HG02970 (cell line): ENCODE measurements around the gene MIEN1.
"Not testable (repeated sequence)": the region's sequence is repeated elsewhere in the genome, so short reads cannot be mapped to it uniquely, and the experiment has no call there.

Experiments
- ATAC-seq: cut with Tn5 transposase; IDR thresholded peaks from one replicate; pipeline ENCODE4 v1.9.1; 2021; ENCODE audit warnings: mild to moderate bottlenecking, moderate library complexity, moderate number of reproducible peaks; ENCODE audit not compliant: unreplicated experiment, low FRiP score

Gene MIEN1

DNA sequence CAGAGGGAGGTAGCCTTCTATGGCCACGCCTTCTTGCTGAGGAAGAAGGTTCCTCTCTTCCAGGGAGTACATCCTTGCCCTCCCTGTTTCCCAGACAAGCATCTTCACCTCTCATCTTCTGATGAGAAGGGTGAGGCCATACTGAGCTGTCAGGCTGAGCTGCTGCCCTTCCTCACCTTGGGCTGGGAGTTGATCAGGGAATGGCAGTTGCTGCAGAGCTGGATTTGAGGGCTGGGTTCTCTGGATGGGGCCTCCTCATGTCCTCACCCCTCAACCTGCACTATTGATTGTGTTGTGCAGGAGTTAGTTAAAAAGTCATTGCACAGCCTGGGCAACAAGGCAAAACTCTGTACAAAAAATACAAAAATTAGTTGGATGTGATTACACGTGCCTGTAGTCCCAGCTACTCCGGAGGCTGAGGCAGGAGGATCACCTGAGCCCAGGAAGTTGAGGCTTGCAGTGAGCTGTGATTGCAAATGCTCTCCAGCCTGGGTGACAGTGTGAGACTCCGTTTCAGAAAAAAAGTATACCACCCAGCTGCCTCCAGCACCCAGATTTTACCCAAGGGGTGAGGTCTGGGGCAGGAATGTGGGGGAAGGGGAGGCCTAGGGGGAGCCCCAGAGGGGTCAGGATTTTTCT lies 28.4 kb downstream of the MIEN1 start:
- ATAC-seq, result no peak

DNA sequence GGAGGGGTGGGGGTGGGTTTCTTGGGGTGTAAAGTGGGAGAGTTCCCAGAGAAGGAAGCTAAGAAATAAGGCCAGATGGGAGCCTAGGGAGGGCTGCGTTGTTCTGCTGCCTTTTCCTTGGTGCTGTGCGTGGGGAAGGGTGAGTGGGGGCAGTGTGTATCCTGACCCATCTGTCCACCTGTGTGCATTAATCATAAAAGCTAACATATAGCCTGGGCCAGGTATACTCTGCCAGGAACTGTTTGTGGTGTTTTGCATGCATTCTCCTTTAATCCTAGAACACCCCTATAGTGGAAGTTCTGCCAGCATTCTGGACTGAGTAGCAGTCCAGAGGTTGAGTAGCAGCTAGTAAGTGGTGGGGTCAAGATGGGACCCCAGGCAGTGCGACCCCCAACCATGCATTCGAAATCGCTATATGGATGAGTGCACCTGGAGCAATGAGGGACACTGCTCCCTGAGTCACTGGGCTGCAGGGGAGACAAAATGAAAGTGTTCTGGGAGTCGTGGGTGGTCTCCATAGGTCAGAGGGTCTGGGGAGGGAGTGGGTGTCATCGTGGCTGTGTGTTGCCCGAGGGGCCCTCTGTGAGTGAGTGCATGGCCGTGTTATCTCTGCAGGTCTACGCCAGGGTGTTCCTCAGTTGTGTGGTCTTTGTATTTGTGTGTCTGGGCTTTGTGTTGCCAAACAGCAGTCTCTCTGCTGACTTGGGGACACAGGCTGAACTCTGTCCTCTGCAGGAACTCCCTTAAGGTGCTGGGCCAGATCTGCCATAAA lies 29.1 kb downstream of the MIEN1 start:
- ATAC-seq, result no peak

DNA sequence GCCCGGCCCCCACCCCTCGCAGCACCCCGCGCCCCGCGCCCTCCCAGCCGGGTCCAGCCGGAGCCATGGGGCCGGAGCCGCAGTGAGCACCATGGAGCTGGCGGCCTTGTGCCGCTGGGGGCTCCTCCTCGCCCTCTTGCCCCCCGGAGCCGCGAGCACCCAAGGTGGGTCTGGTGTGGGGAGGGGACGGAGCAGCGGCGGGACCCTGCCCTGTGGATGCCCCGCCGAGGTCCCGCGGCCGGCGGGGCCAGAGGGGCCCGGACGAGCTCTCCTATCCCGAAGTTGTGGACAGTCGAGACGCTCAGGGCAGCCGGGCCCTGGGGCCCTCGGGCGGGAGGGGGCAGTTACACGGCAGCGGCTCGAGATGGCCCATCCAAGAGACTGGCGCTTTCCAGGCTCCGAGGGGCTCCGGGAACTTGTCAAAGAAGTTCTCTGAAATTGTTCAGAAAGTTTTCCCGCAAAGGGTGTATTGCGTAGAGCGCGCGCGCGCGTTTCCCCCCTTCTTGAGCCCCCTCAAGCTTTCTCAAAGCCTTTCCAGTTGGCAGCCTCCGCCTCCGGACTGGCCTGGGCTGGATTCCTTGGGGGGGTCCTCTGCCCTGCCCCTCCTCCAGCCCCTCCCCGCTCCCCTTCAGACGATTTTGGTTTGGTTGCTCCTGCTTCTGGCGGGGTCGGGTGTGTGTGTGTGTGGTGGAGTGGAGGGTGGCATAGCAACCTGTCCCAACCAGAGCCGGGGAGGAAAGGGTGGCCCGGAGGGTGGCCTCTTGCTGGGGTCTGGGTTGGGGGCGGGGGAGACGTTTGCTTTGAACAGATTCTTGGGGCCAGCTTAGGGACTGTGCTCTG lies 30.0 kb downstream of the MIEN1 start:
- ATAC-seq, result no peak

DNA sequence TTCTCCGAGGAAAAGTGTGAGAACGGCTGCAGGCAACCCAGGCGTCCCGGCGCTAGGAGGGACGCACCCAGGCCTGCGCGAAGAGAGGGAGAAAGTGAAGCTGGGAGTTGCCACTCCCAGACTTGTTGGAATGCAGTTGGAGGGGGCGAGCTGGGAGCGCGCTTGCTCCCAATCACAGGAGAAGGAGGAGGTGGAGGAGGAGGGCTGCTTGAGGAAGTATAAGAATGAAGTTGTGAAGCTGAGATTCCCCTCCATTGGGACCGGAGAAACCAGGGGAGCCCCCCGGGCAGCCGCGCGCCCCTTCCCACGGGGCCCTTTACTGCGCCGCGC lies 30.5 kb downstream of the MIEN1 start, which contains the start of gene ERBB2:
Gene ERBB2, plus strand, starts transcription at position 247 of the 330 bp plus-strand sequence. CDS start 175 bp downstream, outside the sequence.
- no peak for ATAC-seq

DNA sequence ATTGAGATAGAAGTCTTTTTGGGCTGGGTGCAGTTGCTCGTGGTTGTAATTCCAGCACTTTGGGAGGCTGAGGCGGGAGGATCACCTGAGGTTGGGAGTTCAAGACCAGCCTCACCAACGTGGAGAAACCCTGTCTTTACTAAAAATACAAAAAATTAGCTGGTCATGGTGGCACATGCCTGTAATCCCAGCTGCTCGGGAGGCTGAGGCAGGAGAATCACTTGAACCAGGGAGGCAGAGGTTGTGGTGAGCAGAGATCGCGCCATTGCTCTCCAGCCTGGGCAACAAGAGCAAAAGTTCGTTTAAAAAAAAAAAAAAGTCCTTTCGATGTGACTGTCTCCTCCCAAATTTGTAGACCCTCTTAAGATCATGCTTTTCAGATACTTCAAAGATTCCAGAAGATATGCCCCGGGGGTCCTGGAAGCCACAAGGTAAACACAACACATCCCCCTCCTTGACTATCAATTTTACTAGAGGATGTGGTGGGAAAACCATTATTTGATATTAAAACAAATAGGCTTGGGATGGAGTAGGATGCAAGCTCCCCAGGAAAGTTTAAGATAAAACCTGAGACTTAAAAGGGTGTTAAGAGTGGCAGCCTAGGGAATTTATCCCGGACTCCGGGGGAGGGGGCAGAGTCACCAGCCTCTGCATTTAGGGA lies 31.0 kb downstream of the MIEN1 start:
- not testable (repeated sequence) for ATAC-seq

DNA sequence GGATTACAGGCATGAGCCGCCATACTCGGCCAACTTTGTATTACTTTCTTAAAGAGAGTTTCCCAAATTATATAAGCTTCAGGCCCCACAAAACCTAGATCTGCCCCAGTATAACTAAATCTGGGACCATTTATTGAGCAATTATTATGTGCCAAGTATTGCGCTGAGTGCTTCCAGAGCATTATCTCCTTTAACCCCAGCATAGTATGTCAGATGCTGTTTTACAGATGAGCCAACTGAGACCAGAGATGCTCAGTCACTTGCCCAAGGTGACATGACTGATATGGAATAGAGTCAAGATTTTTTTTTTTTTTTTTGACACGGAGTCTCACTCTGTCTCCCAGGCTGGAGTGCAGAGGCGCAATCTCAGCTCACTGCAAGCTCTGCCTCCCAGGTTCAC lies 32.4 kb downstream of the MIEN1 start:
- ATAC-seq, result no peak

DNA sequence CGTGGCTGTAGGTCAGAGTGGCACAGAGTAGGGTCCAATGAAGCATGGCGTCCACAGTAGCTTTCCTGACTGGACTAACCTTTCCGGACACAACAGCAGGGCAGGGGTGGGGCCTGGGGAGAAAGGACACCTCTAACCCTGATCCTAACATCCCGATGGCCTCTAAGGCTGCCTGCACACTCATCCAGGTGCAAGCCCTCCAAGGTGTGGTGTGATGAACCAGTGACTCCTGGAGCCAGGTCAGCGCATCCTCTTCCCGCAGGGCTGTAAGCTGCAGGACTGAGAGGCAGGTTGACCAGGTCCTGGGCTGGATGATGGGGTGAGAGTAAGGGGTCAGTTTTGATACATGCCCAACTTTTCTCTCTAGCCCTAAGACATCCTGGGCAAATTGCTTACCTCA lies 33.6 kb downstream of the MIEN1 start:
- no peak for ATAC-seq

DNA sequence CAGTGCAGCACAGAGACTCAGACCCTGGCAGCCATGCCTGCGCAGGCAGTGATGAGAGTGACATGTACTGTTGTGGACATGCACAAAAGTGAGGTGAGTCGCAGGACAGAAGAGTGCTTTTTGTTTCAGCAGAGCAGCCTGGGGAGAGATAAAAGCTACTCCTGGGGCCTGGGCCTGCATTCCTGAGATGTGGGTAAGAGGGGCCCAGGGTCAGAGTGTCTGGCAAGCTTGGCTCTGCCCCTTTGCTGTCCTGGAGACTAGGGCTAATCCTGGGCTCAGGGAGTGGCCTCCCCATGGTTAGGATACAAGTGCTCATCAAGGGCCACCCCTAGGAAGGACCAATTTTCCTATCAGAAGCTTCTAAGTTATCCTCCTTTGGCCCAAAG lies 35.2 kb downstream of the MIEN1 start:
- no peak for ATAC-seq

DNA sequence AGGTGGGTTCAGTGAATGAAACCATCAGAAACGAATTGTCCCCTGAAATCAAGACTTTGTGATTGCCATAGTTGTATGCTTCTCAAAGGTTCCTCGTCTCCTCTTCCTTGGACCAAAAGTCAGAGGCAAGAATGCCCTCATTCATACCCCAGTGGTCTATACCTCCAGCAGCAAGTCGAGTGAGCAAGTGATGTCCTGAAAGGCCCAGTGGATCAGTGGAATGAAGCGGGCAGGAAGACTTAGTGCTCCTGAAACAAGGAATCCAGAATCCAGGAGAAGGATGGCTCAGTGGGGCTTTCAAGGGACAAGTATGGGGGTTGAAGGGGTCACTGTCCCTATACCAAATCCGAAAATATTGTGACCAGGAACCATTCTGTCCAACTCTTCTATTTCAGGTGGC lies 35.7 kb downstream of the MIEN1 start:
- ATAC-seq, result no peak

DNA sequence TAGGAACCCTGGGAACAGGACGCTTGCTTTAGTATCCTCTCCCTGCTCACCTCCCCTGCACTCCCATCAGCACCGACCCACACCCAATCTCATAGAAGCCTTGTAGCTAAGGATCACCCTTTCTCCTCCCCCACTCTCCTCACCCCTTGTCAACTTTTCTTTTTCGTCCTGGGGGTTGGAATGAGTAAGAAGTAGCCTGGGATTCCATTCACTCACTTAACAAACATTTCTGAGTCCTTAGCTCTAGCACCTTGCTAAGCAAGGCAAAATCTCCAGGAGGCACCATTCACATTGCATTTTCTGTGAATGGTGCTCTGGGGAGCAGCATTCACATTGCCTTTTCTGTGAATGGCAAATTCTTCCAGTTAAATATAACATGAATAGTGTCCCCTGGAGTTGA lies 41.4 kb downstream of the MIEN1 start:
- no peak for ATAC-seq

DNA sequence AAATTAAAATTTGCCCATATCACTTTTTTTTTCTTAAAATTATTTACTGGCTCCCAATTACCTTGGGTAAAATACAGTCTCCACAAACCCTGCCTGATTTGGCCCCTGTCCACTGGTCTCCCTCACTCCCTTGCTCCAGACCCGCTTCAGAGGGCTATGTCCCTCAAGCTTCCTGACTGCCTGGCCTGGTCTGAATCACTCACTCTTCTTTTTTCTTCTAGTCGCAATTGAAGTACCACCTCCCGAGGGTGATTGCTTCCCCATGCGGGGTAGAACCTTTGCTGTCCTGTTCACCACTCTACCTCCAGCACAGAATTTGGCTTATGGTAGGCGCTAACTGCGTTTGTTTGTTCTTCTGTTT lies 41.9 kb downstream of the MIEN1 start:
- no peak for ATAC-seq

DNA sequence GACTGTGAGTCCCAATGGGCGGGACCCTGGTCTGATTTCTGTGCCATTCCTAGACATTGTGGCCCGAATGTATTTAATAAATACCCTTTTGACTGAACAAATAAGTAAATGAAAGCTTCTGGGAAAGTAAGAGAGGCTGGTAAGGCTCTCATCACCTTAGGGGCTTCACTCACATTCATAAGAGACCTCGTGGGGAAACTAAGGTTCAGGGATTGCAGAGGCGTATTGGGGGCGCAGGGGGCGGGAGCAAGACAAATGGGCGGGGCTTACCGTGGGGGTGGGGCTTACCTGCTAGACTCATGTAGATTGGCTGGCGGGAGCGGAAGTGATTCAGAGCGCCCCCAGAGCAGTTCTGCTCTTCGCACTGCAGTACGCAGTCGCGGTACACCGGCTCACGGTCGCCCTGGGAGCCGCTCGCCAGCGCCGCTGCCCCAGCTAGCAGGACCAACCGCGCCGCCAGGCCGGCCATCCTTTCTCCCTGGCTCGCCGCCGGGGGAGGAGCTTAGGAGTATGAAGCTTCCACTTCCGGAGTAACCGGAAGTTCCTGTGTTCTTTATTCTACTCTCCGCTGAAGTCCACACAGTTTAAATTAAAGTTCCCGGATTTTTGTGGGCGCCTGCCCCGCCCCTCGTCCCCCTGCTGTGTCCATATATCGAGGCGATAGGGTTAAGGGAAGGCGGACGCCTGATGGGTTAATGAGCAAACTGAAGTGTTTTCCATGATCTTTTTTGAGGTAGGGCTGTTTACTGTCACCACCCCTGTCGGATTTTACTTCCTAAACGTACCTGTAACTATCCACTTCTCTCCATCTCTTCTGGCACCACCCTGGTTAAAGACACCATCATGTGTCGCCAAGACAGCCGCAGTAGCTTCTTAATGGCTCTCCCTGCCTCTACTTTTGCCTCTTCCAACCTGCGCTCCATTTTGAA lies 42.5 kb downstream of the MIEN1 start, which contains the start of gene PGAP3:
Gene PGAP3, minus strand, starts transcription at position 512 of the 929 bp plus-strand sequence. Its CDS starts 43 bp downstream, at position 469.
- ATAC-seq, result peak; percentile 84

DNA sequence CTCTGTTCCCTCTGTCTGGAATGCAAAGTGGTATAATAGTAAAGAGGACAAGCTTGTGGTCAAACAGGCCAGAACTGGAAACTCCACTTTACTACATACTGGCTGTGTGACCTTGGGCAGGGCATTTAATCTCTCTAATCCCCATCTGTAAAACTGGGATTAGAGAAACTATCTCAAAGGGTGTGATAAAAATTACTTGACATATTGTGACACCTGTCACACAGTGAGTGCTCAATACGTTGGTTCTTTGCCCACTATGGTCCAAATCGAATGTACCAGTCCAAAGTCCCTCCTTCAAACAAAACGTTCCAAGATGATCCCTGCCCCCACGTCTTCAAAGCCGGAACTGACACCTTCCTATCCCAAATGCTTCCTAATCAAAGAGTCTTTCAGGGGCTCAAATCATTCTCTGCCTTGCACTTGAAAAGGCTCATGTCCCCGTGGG lies 43.2 kb downstream of the MIEN1 start:
- ATAC-seq, result no peak

DNA sequence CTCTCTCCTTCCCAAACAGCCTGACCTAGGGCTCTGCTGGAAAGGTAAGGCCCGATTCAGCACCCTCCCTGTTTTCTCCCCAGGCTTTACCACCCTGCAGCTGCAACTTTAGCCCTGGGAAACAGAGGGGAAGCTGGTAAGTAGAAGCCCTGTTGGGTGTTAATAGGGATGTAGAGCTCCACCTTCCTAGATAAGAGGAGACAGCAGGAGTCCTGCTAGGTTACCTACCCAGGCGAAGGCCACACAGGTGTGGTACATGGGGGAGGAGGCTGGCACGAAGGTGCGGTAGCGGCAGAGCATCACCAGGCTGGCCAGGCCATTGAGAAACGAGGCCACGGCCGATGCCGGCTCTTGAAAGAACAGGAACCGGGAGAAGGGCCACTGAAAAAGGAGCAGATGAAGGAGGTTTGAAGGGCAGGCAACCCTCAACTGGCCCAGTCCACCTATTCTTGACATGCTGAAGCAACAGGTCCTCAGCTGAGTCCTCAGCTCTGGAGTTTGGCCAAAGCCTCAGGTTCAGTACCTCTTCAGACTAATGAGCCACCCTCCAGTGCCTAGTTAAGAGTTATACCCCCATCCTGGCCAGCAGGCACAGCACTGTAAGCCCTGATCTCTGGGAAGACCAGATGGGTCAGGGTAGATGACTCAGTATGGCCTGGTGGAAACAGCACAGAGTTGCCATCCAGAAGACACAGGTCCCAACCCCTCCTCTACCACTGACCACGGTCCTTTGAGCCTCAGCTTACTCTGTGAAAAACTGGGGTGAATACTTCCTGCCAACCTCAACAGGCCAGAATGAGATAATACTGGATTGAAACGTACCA lies 45.8 kb downstream of the MIEN1 start:
- ATAC-seq, result no peak

DNA sequence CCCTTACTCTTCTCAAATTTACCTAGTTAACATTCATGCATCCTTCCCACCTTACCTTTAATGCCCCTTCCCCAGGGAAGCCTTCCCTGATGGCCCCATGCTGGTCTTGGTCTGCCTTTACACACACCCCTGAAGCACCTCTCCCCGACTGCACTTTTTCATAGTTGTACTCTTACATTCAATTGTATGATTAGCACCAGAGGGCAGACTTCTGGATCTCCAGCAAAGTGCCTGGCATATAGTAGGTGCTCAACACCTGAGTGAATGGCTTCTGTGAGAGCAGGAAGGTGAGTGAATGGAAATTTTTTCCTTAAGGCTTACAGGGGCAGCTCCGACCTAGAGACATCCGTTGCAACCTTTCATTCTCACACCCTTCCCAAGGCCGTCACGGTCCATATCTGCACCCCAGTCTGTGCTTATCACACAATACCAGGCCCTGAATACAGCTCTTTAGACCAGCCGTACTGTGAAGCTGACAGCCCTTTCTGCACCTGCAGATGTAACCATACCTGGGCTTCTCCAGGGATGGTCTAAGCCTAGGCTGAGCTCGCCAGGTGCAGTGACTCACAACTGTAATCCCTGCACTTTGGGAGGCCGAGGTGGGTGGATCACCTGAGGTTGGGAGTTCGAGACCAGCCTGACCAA lies 46.9 kb downstream of the MIEN1 start:
- no peak for ATAC-seq

DNA sequence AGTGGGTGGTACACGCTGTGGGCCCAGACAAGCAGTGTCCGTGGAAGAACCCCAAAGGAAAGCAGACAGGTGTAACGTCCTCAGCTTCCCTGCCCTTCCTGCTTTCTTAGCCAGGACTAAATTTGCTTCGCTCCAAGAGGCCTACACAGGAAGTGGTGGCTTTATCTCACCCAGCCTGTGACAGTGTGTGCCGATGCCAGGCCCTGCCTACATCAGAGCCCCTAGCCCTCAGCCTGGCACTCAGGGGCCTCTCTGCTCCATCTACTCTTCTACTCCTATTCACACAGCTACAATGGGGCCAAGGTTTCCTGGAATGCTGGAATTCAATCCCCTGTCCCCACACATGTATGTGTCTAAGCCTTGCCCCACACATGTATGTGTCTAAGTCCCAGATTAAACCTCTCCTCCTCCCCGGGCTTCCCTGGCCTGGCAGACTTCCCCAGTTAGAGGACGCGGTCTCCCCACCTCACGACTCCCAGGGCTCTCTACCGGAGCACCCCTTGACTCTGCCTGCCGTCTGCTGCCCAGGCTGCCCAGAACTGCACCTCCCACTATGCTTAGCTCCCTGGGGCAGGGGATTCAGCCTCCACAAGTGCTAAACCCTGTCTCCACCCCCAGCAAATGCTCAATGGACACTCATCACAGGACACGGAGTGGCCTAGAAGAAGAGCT lies 50.7 kb downstream of the MIEN1 start:
- ATAC-seq, result no peak
